Measurements from ENCODE around the gene APOBEC3G.

The APOBEC3G gene

DNA sequence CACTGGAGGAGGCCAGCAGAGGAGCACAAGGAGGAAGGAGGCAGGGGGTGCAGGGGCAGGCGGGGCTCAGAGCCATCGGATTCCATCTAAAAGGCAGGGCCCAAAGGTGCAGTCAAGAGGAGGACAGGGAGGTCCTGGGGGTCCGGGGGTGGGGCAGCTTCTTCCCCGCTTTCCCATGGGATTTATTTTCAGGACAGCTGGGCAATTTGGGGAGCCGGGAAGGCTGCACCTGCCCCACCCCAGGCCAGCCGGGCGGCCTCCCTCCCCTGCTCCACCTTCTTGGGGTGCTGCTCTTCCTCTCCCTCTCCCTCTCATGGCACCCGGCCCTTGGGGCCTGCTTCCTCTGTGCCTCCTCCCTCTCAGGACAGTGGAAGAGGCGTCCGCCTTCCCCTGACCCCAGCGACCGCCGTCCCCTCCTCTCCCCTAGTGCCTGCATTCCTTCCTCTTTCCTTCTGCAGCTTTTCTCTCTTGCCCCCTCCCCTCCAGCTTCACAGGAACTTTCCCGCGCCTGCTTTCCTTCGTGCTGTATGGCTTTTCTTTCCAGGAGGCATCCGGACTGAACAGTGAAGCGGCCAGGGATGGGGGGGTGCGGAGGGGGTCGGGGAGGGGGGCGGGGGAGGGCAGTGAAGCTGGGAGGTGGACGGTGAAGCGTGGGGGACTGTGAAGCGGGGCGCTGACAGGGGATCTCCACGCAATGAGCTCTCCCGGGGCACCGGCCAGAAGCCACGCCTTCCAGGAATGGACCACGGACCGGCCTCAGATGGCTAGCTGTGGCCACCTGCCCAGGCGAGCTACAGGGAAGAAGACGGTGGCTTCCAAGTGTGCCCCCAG lies 46.9 kb downstream of the APOBEC3G start:
- H3K9me3 Mint-ChIP-seq: no peaks in the 10 kb centered on the region
- H3K4me3 Mint-ChIP-seq: no peak overlapping the region
- peaks cover 3% of the 10 kb centered on the region for H3K36me3 Mint-ChIP-seq (ENCODE audit: insufficient read depth)
- no peak for ATAC-seq (replicated peaks; ENCODE audit: extremely low read depth, poor library complexity, severe bottlenecking)
- peak overlapping the region; percentile 70 for H3K27ac Mint-ChIP-seq (ENCODE audit: low read depth)
- H3K4me1 Mint-ChIP-seq: peaks cover 15% of the 10 kb centered on the region
- no peaks in the 10 kb centered on the region for H3K27me3 Mint-ChIP-seq
- no peak for DNase-seq (ENCODE audit: low spot score in 2 of 2)

DNA sequence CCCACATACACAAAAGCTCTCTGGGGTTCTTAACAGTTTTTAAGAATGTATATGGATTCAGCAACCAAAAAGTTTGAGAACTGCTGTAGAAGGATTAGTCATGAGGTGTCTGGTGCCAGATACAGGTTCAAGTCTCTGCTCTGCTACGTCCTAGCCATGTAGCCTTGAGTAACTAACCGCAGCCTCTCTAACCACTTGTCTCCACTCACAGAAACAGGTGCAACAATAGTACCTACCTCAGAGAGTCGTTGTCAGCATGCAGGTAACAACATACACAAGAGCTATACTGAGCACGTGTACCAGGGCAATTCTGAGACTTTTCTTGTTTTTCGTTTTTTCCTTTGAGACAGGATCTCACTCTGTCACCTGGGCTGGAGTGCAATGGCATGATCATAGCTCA lies 48.5 kb downstream of the APOBEC3G start:
- no peak overlapping the region for H3K4me3 Mint-ChIP-seq
- no peak for DNase-seq (ENCODE audit: low spot score in 2 of 2)
- H3K9me3 Mint-ChIP-seq: no peaks in the 10 kb centered on the region
- H3K27ac Mint-ChIP-seq (ENCODE audit: low read depth): no peak overlapping the region
- ATAC-seq (replicated peaks; ENCODE audit: extremely low read depth, poor library complexity, severe bottlenecking): no peak
- no peaks in the 10 kb centered on the region for H3K27me3 Mint-ChIP-seq
- peaks cover 2% of the 10 kb centered on the region for H3K36me3 Mint-ChIP-seq (ENCODE audit: insufficient read depth)
- H3K4me1 Mint-ChIP-seq: peaks cover 14% of the 10 kb centered on the region

DNA sequence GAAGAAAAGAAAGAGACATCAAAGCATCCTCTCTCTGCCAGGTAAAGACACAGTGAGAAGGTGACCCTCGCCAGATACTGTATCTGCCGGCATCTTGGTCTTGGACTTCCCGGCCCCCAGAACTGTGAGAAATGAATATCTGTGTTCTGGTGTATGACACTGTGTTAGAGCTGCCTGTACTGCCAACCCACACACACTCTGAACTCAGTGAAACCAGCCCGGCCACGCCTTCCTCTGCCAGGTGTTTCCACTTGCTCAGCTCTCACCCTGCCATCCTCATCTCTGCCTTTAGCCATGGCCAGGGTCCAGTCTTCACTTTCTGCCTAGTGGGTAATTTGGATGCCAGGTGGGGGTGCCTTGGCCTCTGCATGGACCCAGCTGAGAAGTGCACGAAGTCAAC lies 51.4 kb downstream of the APOBEC3G start:
- peaks cover 10% of the 10 kb centered on the region for H3K4me1 Mint-ChIP-seq
- no peak overlapping the region for H3K27ac Mint-ChIP-seq (ENCODE audit: low read depth)
- H3K4me3 Mint-ChIP-seq: no peak overlapping the region
- H3K36me3 Mint-ChIP-seq (ENCODE audit: insufficient read depth): peaks cover 9% of the 10 kb centered on the region
- ATAC-seq (replicated peaks; ENCODE audit: extremely low read depth, poor library complexity, severe bottlenecking) (no peak), DNase-seq (ENCODE audit: low spot score in 2 of 2) (no peak)
- no peaks in the 10 kb centered on the region for H3K9me3 Mint-ChIP-seq
- no peaks in the 10 kb centered on the region for H3K27me3 Mint-ChIP-seq

GRCh38 chr22:39129081-39129480 lies 52.0 kb downstream of the APOBEC3G start:
- peak overlapping the region; percentile 26 for H3K27ac Mint-ChIP-seq (ENCODE audit: low read depth)
- ATAC-seq (replicated peaks; ENCODE audit: extremely low read depth, poor library complexity, severe bottlenecking): no peak

DNA sequence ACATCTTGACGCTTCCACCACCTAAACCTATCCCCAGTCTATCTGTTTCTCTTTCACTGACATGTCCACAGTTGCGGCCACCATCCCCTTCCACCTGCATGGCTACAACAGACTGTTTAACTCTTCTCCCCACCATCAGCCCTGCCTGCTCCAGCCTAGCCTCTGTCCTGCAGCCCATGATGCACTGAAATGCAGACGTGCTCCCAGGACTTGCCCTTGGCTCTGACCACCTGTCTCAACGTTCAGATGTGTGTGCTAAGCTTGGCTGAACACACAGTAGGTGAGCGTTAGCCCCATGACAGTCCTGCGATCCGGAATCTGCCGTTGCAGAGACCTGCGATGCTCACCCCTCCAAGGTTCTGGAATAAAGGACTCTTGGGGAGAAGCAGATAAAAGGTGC lies 52.7 kb downstream of the APOBEC3G start:
- H3K27ac Mint-ChIP-seq (ENCODE audit: low read depth): no peak overlapping the region
- no peak overlapping the region for H3K4me3 Mint-ChIP-seq
- no peaks in the 10 kb centered on the region for H3K9me3 Mint-ChIP-seq
- H3K36me3 Mint-ChIP-seq (ENCODE audit: insufficient read depth): peaks cover 9% of the 10 kb centered on the region
- no peak for DNase-seq (ENCODE audit: low spot score in 2 of 2)
- peaks cover 10% of the 10 kb centered on the region for H3K4me1 Mint-ChIP-seq
- H3K27me3 Mint-ChIP-seq: no peaks in the 10 kb centered on the region
- ATAC-seq (replicated peaks; ENCODE audit: extremely low read depth, poor library complexity, severe bottlenecking): no peak

More at GRCh38 chr22:39129081-39129480, 52.0 kb downstream of the APOBEC3G start:
- no peaks in the 10 kb centered on the region for H3K27me3 Mint-ChIP-seq
- H3K36me3 Mint-ChIP-seq (ENCODE audit: insufficient read depth): peaks cover 9% of the 10 kb centered on the region
- H3K9me3 Mint-ChIP-seq: no peaks in the 10 kb centered on the region
- H3K4me1 Mint-ChIP-seq: peaks cover 10% of the 10 kb centered on the region
- no peak overlapping the region for H3K4me3 Mint-ChIP-seq
- no peak for DNase-seq (ENCODE audit: low spot score in 2 of 2)

- Mint-ChIP-seq H3K4me1 (peaks cover 10% of the 10 kb centered on the region), H3K27ac (ENCODE audit: low read depth) (no peak overlapping the region), H3K9me3 (no peaks in the 10 kb centered on the region), H3K27me3 (no peaks in the 10 kb centered on the region), H3K36me3 (ENCODE audit: insufficient read depth) (peaks cover 9% of the 10 kb centered on the region), H3K4me3 (no peak overlapping the region)
- ATAC-seq (replicated peaks; ENCODE audit: extremely low read depth, poor library complexity, severe bottlenecking): no peak
- no peak for DNase-seq (ENCODE audit: low spot score in 2 of 2)
Measured at GRCh38 chr22:39130152-39130704, 53.2 kb downstream of the APOBEC3G start.

GRCh38 chr22:39130892-39131855 lies 54.1 kb downstream of the APOBEC3G start:
- H3K9me3 Mint-ChIP-seq: no peaks in the 10 kb centered on the region
- H3K4me1 Mint-ChIP-seq: peaks cover 10% of the 10 kb centered on the region
- no peak overlapping the region for H3K27ac Mint-ChIP-seq (ENCODE audit: low read depth)
- no peak overlapping the region for H3K4me3 Mint-ChIP-seq
- H3K27me3 Mint-ChIP-seq: no peaks in the 10 kb centered on the region
- DNase-seq (ENCODE audit: low spot score in 2 of 2) (no peak), ATAC-seq (replicated peaks; ENCODE audit: extremely low read depth, poor library complexity, severe bottlenecking) (no peak)
- peaks cover 11% of the 10 kb centered on the region for H3K36me3 Mint-ChIP-seq (ENCODE audit: insufficient read depth)

DNA sequence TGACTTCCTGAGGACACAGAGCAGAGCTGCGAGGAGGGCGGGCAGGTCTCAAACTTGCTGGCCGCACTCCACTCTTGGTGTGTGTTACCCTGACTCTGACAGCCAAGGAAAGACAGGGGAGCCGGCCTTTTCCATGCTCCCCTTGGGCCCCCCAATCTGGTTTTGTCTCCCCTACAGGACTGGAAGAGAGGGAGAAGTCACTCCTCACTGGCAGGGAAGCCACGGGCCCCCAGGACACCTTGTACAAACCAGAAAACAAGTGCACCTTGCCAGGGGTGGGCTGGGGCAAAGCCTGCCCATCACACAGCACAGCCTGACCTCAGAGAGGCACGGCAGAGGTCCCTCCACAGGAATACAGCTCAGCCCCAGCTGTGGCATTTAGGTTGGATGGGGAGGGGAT lies 55.2 kb downstream of the APOBEC3G start:
- Mint-ChIP-seq H3K4me3 (no peak overlapping the region), H3K27ac (ENCODE audit: low read depth) (no peak overlapping the region), H3K27me3 (no peaks in the 10 kb centered on the region), H3K4me1 (peaks cover 10% of the 10 kb centered on the region), H3K9me3 (no peaks in the 10 kb centered on the region), H3K36me3 (ENCODE audit: insufficient read depth) (peaks cover 16% of the 10 kb centered on the region)
- no peak for DNase-seq (ENCODE audit: low spot score in 2 of 2)
- ATAC-seq (replicated peaks; ENCODE audit: extremely low read depth, poor library complexity, severe bottlenecking): no peak

DNA sequence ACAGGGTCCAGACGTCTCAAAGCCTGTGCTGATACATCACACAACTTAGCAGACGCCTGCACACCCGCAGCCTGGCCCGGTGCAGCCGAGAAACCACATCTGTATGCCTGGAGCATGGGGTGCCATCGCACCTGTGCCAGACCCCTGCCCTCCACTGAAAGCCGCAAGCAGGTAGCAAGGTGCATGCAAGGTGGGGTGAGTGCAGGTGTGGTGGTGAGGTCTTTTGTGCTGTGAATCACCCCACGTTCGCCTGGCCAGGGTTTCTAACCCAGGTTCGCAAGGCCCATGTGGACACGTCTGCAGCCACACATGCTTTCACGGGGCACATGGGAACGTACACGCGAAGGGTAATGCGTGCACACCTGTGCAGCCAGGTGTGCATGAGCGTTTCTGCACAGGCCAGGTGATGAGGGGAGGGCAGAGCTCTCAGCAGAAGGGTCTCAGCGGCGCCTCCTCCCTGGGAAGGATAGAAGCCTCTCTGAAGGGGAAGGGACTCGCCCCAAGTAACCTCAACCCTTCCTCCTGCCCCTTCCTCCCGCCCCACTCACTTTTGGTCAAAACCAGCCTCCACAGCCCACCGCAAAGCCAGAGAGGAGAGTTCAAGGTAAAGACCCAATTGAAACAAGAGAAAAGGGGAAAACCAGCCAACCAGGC lies 55.9 kb downstream of the APOBEC3G start:
- peaks cover 10% of the 10 kb centered on the region for H3K4me1 Mint-ChIP-seq
- ATAC-seq (replicated peaks; ENCODE audit: extremely low read depth, poor library complexity, severe bottlenecking): no peak
- H3K9me3 Mint-ChIP-seq: no peaks in the 10 kb centered on the region
- H3K36me3 Mint-ChIP-seq (ENCODE audit: insufficient read depth): peaks cover 16% of the 10 kb centered on the region
- no peak overlapping the region for H3K4me3 Mint-ChIP-seq
- H3K27me3 Mint-ChIP-seq: no peaks in the 10 kb centered on the region
- H3K27ac Mint-ChIP-seq (ENCODE audit: low read depth): no peak overlapping the region
- no peak for DNase-seq (ENCODE audit: low spot score in 2 of 2)

DNA sequence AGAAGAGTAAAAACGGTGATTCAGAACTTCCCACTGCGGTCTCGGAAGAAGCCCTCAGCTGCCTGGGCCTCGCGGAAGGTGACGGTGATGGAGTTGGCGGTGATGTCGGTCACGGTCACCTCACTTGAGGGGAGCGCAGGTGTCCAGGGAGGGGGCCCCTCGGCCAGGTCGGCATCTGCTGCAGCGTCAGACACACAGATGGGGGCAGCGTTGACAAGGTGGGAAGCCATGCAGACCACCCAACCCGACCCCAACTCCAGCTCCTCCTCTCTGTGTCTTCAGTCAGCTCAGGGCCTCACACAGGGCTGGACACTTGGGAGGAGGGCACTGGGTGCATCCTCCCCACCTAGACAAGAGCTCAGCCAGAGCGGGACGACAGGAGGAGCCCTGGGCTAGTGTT lies 56.8 kb downstream of the APOBEC3G start:
- H3K9me3 Mint-ChIP-seq: no peaks in the 10 kb centered on the region
- ATAC-seq (replicated peaks; ENCODE audit: extremely low read depth, poor library complexity, severe bottlenecking): no peak

GRCh38 chr22:39134366-39135091 lies 57.5 kb downstream of the APOBEC3G start:
- Mint-ChIP-seq H3K9me3 (no peaks in the 10 kb centered on the region), H3K4me3 (no peak overlapping the region), H3K36me3 (ENCODE audit: insufficient read depth) (peaks cover 16% of the 10 kb centered on the region), H3K27ac (ENCODE audit: low read depth) (peak overlapping the region; percentile 46), H3K27me3 (no peaks in the 10 kb centered on the region), H3K4me1 (peaks cover 5% of the 10 kb centered on the region)
- ATAC-seq (replicated peaks; ENCODE audit: extremely low read depth, poor library complexity, severe bottlenecking): no peak
- DNase-seq (ENCODE audit: low spot score in 2 of 2): no peak

More for the DNA sequence above, 56.8 kb downstream of the APOBEC3G start:
- DNase-seq (ENCODE audit: low spot score in 2 of 2): no peak
- Mint-ChIP-seq H3K4me1 (peaks cover 7% of the 10 kb centered on the region), H3K36me3 (ENCODE audit: insufficient read depth) (peaks cover 16% of the 10 kb centered on the region), H3K27ac (ENCODE audit: low read depth) (peak overlapping the region; percentile 46), H3K4me3 (no peak overlapping the region), H3K27me3 (no peaks in the 10 kb centered on the region)
